Epidermal melanocyte (primary cell): ENCODE measurements around the gene PIGX.

Experiments used
- DNase-seq: peaks from one replicate; pipeline ENCODE4 v3.0.0; 2011; ENCODE audit warnings: low spot score; ENCODE audit not compliant: insufficient read length

PIGX gene

GRCh38 chr3:196754091-196754981, 42.2 kb downstream of the PIGX start:
- DNase-seq, result no peak

GRCh38 chr3:196756732-196757131, 44.6 kb downstream of the PIGX start:
- no peak for DNase-seq

- no peak for DNase-seq
These were observed 45.9 kb downstream of the PIGX start for GRCh38 chr3:196757876-196758739.

DNA sequence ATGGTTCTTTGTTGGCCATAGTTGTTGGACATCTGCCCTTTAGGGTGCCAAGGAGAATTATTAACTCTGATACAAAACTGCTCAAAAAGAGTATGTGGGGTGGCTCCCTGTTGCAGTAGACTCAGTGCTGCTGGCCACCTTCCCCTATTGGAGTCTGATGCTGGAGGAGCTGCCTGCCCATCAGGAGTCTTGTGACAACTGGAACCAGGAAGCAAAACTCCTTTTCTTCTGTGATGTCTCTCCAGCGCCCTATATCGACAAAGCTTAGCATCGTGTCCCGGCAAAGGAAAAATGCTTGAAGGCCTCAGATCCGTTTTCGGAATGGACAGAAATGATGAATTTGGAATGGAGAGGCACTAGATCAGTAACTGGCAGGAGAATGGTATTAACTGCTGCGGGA, 51.0 kb downstream of the PIGX start:
- DNase-seq, result no peak

GRCh38 chr3:196765454-196765853, 53.3 kb downstream of the PIGX start:
- no peak for DNase-seq

DNA sequence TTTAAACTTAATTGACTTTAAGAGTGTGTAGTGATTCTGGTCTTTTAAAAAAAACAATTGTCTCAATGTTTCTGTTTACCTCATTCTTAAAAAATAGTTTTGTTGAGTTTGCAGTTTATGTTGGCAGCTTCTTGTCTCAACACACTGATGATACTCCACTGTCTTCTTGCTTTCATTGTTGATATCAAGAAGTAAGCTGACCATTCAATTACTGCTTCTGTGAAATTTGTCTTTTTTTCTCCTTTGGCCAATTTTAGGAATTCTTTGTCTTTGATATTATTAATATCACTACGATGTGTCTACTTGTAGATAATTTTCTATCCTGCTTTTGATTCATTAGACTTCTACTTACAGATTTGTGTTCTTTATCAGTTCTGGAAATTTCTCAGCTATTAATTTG, 58.9 kb downstream of the PIGX start:
- DNase-seq, result no peak

GRCh38 chr3:196772102-196772501, 59.9 kb downstream of the PIGX start:
- no peak for DNase-seq

- DNase-seq, result no peak
These were observed 60.7 kb downstream of the PIGX start for GRCh38 chr3:196772897-196773296.

- no peak for DNase-seq
These were observed 62.1 kb downstream of the PIGX start for GRCh38 chr3:196774191-196774820.

GRCh38 chr3:196774848-196775422, 62.8 kb downstream of the PIGX start:
- DNase-seq, result no peak

- no peak for DNase-seq
These were observed 63.8 kb downstream of the PIGX start for GRCh38 chr3:196775938-196776337.

DNA sequence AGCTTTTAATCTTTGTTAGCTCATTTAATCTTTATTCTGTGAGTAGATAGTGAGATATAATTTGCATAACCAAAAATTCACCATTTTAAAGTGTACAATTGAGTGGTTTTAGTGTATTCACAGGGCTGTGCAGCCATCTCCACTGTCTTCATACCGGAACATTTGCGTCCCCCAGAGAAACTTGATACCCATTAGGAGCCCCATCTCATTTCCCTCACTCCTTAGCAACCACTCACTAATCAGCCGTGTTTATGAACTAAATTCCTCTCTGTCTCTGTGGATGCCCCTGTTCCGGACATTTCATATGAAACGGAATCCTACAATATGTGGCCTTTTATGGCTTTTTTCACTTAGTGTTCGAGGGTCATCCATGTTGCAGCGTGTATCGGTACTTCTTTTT, 65.7 kb downstream of the PIGX start:
- no peak for DNase-seq

- no peak for DNase-seq
These were observed 66.6 kb downstream of the PIGX start for GRCh38 chr3:196778755-196779154.

DNA sequence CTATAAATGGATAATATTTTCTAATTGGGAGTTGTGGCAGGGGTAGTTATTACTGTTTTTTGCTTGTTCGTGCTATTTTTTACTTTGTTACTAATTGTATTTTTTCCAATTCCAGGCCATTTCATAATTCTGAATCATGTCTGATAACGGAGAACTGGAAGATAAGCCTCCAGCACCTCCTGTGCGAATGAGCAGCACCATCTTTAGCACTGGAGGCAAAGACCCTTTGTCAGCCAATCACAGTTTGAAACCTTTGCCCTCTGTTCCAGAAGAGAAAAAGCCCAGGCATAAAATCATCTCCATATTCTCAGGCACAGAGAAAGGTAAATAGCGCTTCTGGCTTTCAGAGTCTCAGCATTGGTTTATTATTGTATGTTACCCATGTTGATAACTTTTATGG, 70.3 kb downstream of the PIGX start:
- DNase-seq, result no peak
